IPS-18c (cell line): Measurements from ENCODE around the gene MVB12A.

ENCODE experiments used
- H3K4me3 ChIP-seq: 2 replicates; pipeline ENCODE4 v1.7.0; 2013; ENCODE audit warnings: low read depth, mild to moderate bottlenecking, low read length, moderate library complexity; ENCODE audit not compliant: insufficient read depth
- H3K9me3 ChIP-seq: one replicate; pipeline ENCODE4 v1.6.1; 2013; ENCODE audit warnings: mild to moderate bottlenecking, low read length, moderate library complexity; ENCODE audit not compliant: control insufficient read depth, insufficient read depth

MVB12A gene

DNA sequence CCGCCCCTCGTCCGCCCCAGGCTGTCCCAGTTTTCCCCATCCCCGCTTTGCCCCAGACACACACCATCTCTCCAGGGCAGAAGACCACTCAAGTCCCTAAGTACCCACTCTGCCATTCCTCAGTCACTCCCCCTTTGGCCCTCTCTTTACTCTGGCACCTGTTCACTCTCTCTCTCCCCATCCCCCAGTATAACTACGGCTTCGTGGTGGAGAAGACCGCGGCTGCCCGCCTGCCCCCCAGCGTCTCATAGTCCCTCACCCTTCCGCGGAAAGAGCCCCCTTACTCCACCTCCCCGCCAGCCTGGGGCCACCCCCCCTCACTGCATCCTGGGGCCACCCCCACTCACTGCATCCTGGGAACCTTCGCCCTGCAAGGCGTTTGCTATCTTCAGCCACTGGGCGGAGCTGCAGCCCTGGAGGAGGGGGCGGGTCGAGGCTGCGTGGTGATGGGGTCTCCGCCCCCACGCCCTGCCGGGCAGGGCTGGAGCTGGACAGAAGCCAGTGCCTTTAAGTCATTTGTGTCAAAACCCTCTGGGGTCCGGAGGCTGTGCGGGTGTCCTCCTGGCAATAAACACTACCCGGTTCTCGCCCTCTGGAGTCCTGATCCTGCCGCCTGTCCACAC lies 5.0 kb downstream of the MVB12A start:
- H3K9me3 ChIP-seq, result no peaks in the 10 kb centered on the region
- H3K4me3 ChIP-seq, result peak overlapping the region; percentile 38; the same call in 1 of the 2 replicates

DNA sequence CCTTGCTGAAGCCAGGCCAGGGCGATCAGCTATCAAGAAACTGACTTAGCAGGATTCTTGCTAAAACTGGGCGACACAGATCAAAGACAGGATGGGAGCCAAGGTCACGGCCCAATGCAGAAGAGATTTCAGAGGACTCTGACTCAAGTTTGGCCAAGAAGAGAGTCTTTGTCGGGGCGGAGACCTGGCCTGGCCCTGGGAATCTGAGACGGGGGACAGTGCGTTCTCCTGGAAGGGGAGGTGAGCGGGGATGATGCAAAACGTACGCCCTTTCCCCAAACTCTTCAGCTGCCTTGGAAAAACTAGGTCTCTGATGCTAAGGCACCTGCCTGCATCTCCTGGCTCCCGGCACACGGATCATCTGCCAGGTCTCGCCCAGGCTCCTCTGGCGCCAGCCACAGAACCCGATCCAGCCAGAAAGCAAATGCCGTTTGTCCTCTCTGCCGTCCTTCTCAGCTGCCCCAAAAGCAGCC lies 9.8 kb downstream of the MVB12A start:
- Histone ChIP-seq H3K4me3 (no peak overlapping the region), H3K9me3 (no peaks in the 10 kb centered on the region)

DNA sequence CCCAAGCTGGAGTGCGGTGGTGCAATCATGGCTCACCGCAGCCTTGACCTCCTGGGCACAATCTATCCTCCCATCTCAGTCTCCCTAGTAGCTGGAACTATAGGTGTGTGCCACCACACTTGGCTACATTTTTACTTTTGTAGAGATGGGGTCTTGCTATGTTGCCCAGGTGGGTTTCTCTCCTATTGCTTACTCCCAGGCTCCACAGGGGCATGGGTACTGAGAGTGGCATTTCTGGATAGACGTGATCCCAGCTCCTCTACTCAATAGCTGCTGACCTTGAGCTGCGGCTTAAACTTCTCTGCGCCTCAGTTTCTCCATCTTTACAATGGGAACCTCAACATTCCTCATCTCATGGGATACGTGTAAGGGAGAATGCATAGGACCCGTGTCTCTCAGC lies 11.6 kb downstream of the MVB12A start:
- H3K4me3 ChIP-seq, result no peak overlapping the region
- H3K9me3 ChIP-seq, result no peaks in the 10 kb centered on the region

DNA sequence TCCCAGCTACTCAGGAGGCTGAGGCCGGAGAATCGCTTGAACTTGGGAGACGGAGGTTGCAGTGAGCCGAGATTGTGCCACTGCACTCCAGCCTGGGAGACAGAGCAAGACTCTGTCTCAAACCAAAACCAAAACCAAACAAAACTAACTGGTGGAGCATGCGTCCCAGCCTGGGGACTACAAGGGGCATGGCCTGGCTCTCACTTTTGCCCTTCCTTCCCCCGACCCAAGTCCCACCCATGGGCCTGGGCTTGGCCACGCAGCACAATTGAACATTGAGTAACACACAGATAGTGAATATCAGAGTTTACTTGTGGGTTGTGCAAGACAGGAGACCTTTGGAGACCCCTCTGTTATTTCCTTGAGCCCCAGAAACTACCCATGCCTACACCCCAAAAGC lies 15.4 kb downstream of the MVB12A start:
- H3K4me3 ChIP-seq, result no peak overlapping the region
- H3K9me3 ChIP-seq, result no peaks in the 10 kb centered on the region

DNA sequence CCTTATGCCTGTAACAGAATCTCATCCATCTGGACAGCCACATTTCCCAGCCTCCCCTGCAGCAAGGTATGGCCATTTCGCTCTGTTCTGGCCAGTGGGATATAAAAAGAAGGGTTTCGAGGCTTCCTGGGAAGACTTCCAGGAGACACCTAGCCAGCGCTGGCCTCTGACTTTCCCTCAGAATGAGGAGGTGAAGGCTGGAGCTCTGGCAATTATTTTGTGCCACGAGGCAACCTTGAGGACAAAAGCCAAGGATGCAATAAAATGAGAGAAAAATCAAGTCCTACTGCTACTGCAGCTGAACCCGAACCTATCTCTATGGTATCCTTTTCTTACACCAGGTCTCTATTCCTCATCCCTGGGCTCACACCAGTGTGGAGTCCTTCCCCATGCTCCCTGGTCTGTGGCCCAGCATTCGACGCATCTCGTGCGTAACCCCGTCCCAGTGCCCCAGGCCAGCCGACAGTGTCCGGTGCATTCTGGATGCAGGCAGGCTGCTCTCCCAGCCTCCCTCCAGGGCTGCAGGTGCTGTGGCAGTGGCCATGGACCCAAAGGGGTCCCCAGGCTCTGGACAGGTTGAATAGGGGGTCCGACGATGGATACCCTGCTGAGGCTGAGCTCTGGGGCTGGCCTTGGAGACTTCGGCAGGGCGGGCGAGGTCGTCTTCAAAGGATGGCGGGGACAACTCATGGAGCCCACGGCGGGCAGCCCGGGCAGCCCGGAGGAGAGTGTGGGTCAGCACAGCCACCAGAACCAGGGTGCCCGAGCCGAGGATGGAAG lies 16.4 kb downstream of the MVB12A start:
- no peaks in the 10 kb centered on the region for H3K9me3 ChIP-seq
- no peak overlapping the region for H3K4me3 ChIP-seq

DNA sequence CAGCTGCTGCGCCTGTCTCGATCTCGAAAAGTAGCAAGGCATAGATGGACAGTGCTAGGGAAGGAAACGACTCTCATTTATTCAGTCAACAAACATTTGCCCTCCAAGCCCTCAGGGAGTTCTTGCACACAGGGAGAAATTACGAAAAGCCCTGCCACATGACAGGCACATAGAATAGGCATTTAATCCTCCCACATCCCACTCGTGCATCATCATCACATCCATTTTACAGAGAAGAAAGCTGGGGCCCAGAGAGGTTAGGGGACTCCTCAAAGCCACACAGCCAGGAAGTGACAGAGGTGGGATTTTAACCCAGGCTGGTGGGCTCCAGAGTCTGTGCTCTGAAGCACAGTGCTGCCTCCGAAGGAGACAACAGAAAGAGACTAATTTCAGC lies 17.0 kb downstream of the MVB12A start:
- no peaks in the 10 kb centered on the region for H3K9me3 ChIP-seq
- no peak overlapping the region for H3K4me3 ChIP-seq

DNA sequence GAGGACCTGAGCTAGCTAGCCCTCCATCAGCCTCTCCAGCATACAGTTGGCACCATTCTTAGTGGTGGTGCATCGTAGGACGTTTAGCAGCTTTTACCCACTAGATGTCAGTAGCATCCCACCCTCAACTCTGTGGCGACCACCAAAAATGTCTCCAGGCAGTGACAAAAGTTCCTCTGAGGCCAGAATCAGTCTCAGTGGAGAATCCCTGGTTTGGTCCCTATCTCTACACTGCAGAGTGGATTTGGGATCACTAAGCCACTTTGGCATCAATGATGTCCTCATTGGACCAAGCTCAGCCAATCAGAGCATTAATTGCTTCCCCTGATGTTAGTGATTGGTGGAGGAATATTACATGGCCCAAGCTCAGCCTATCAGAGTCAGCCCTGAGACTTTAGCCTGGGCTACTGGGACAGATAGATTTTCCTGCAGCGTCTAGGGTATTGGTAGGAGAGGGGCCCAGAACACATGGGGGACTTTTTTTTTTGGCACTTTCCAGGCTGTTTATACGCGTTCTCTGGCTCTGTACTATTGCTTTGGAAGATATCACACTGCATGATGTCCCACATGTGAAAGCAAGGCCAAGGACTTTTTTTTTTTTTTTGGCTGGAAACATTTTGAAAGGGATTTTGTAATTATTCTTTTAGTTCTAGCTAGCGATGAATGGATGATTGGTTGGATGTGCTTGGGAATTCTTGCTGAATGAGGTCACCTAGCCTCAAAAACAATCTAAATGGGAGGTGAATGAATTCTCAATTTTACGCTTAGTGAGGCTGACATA lies 21.6 kb downstream of the MVB12A start:
- H3K9me3 ChIP-seq, result no peaks in the 10 kb centered on the region
- H3K4me3 ChIP-seq, result no peak overlapping the region

DNA sequence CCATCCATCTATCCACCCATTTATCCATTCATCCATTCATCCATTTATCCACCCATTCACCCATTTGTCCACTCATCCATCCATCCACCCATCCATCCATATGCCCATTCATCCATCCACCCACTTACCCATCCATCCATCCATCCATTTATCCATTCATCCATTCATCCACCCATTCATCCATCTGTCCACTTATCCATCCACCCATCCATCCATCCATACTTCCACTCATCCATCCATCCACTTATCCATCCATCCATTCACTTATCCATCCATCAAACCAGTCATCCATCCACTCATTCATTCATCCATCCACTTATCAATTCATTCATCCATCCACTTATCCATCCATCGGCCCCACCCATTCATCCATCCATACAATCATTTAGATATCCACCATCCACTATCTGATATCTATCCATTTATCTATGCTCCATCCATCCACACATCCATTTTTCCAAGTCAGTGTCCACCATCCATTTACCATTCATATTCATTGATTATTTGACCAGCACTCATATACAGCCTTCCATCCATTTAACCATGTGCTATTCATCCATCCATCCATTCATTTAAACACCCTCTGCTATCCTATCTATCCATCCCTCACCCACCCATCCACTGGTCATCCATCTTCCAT lies 25.8 kb downstream of the MVB12A start:
- no peak overlapping the region for H3K4me3 ChIP-seq
- H3K9me3 ChIP-seq, result no peaks in the 10 kb centered on the region

DNA sequence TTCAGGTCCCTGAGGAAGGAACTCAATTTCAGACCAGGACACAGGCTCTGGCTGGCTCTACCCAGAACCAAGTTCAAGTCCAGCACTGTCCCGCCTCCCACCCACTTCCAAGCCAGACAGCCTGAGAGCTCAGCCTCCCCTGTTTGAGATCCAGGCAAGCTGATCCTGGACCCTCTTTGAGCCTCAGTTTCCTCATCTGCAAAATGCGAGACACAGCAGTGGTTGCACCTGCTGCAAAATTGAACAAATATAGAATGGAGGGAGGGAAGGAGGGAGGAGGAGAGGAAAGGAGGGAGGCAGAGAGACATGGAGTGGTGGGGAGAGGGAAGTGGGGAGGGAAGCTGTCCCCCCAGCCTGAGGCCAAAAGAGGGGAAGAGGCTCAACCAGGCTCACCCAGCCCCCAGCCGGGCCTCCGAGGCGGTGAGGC lies 27.9 kb downstream of the MVB12A start:
- Histone ChIP-seq H3K9me3 (no peaks in the 10 kb centered on the region), H3K4me3 (peak overlapping the region; percentile 56)

DNA sequence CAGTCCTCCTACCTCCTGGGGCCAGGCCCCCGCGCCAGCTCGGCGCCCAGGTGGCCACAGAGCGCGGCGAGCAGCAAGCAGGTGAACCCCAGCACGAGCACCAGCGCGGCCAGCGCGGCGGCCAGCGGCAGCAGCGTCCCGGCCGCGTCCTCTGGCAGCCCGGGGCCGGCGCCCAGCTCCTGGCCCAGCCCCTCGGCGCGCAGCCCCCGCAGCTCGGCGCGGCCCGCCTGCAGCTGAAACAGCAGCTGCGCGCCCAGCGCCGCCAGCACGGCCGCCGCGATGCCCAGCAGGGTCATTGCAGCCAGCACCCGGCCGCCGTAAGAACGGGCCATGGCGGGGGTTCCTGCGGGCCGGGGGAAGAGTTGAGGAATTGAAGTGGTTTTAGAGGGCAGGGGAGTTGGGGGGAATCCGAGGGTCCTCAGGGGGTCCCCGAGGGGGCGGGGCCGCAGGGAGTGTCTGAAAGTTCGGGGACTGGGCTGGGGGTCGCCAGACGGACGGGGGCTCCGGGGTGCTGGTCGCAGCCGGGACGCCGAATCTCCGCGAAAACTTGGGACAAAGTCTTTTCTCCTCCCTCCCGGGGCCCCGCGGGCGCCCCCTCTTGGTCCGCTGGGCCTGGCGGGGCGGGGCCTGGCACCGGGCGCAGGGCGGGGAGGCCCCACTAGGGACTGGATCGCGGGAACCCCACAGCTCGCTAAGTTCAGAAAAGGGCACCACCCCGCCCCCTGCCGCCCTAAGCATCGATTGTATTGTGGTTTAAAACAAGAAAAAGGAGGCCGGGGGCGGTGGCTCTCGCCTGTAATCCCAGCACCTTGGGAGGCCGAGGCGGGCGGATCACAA lies 28.5 kb downstream of the MVB12A start, which contains the start of gene TMEM221:
Gene TMEM221 (minus strand): TSS at position 538 of the 837 bp plus-strand sequence. CDS start 206 bp downstream, at position 332.
- peak within 1 kb of the TSS; percentile 56 for H3K4me3 ChIP-seq
- H3K9me3 ChIP-seq, result no peaks in the 10 kb centered on the region

DNA sequence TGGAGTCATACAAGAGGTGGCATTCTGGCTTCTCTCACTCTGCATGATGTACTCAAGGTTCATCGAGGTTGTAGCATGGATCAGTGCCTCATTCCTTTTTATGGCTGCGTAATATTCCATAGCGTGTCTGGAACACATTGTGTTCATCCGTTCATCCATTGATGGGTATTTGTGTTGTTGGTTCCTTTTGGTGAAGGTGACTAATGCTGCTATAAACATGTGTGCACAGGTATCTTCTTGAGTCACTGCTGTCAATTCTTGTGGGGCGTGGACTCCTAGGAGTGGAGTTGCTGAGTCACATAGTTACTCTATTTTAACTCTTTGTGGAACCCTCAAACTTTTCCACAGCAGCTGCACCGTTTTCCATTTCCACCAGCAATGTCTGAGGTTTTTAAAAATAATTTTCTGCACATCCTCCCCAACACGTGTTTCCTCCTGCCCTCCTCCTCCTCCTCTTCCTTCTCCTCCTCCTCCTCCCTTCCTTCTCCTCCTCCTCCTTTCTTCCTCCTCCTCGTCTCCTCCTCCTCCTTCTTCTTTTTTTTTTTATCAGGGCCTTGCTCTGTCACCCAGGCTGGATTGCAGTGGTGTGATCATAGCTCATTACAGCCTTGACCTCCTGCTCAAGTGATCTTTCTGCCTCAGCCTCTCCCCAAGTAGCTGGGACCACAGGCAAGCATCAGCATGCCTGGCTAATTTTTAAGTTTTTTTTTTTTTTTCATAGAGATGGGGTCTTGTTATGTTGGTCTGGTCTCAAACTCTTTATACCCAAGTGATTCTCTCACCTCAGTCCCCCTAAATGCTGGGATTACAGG lies 30.6 kb downstream of the MVB12A start:
- H3K4me3 ChIP-seq, result no peak overlapping the region
- H3K9me3 ChIP-seq, result no peaks in the 10 kb centered on the region

DNA sequence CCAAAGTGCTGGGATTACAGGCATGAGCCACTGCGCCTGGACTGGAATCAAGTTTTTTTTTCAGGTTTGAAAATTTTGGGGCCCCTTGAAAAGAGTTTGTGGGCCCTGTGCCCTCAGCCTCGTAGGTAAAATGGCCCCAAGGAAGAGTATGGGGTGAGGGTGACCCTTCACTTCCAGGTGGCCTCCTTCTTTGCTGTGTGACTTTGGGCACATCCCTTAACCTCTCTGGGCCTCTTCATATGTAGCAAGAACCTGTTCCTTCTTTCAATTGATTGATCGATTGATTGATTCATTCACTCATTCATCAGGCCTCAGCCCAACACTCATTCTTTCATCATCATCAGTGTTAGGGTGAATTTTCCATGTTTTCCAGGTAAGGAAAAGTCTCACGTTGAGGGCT lies 32.0 kb downstream of the MVB12A start:
- Histone ChIP-seq H3K9me3 (no peaks in the 10 kb centered on the region), H3K4me3 (no peak overlapping the region)

DNA sequence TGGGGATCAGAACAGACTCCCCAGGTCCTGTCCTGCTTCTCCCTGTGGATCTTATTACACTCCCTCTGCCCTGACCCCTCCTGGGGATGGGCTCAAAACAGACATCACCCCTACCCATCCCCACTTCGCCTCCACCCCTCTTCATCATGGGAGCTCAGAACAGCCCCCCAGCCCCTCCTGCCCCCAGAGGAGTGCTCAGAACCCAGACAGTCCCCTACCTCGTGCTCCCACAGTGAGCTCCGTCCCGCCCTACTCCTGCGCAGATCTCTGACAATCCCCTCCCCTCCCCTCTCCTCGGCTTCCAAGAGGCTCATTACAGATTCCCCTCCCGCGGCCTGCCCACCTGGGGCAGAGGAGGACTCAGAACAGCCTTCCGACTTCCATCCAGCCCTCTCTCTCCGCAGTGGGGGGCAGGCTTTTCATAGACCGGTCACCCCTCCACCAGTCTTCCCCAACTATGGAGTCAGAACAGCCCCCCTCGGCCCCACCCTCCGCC lies 34.8 kb downstream of the MVB12A start:
- peak overlapping the region; percentile 28; the same call in 1 of the 2 replicates for H3K4me3 ChIP-seq

DNA sequence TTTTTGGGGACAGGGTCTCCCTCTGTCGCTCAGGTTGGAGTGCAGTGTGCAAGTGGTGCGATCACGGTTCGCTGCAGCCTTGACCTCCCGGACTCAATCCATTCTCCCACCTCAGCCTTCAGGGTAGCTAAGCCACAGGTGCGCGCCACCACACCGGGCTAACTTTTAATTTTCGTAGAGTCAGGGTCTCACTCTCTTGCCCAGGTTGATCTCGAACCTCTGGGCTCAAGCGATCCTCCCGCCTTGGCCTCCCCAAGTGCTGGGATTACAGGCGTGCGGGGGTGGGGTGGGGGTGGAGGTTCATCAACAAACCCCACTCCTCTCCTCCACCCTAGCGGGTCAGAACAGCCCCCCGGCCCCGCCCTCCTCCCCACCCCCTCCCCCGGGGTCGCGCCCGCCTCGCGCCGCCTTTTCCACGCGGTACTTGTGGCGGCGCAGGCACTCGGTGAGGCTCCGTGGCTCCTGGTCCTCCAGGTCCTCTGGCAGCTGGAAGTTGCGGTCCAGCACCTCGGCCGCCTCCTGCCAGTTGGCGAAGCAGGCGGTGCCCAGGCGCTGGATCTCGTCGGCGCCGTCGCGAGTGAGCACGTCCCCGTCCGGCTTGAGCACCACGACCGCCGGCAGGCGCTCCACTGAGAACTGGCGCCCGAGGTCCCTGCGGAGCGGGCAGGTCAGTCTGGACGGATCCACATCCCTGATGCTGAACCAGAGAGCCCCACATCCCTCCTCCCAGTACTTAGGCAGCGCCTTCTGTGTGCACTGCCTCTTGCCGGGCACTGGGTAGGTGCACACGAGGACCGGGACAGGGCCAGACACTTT lies 35.7 kb downstream of the MVB12A start:
- no peaks in the 10 kb centered on the region for H3K9me3 ChIP-seq
- no peak overlapping the region for H3K4me3 ChIP-seq

More for the DNA sequence above, 34.8 kb downstream of the MVB12A start:
- no peaks in the 10 kb centered on the region for H3K9me3 ChIP-seq

DNA sequence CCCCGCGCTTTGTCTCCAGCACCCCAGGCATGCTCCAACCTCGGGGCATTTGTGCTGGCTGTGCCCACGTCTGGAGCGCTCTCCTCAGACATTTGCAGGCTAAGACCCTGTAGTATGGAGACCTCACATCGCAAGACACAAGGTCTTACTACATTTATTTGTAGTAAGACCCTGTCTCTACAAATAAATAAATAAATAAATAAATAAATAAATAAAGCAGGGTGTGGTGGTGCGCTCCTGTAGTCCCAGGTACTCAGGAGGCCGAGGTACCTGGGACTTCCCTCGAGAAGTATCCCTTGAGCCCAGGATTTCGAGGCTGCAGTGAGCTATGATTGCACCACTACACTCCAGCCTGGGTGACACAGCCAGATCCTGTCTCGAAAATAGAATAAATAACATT lies 36.3 kb downstream of the MVB12A start:
- no peaks in the 10 kb centered on the region for H3K9me3 ChIP-seq
- no peak overlapping the region for H3K4me3 ChIP-seq
